ENCODE measurements around the gene ADRA2B. TPM values are rescaled to one million over a fixed set of nuclear protein-coding genes. Genes with fewer than 3 reads are reported as not detected.

Gene ADRA2B
- total RNA-seq, 2 donors from 2014 or later: 0.54 to 0.90 TPM

GRCh38 chr2:96120091-96120720, 3.8 kb upstream of the ADRA2B start:
- H3K27me3 ChIP-seq: peaks cover 8% of the 10 kb centered on the region
- no peak overlapping the region for H3K4me3 ChIP-seq
- no peaks in the 10 kb centered on the region for H3K9me3 ChIP-seq
- no peak overlapping the region for H3K9ac ChIP-seq (ENCODE audit: low read depth in 2 of 2, low read length in 2 of 2)
- intact Hi-C loops (cut with DNase I): no loop called here
- H3K4me1 ChIP-seq: peaks cover 4% of the 10 kb centered on the region
- no peak for DNase-seq
- no peak overlapping the region for H3K27ac ChIP-seq
- no peak for TF ChIP-seq CTCF (IDR thresholded peaks at IDR 0.05)
- H3K36me3 ChIP-seq: no peaks in the 10 kb centered on the region

- no peak overlapping the region for H3K27ac ChIP-seq
- no peak for TF ChIP-seq CTCF (IDR thresholded peaks at IDR 0.05)
- no peak for DNase-seq
- no peaks in the 10 kb centered on the region for H3K9me3 ChIP-seq
- intact Hi-C loops (cut with DNase I): loop anchor here (10.0 kb wide), 1 partner anchor 95 kb away; no protein-coding TSS in a partner anchor
- H3K27me3 ChIP-seq: peaks cover 8% of the 10 kb centered on the region
- peaks cover 4% of the 10 kb centered on the region for H3K4me1 ChIP-seq
- no peak overlapping the region for H3K4me3 ChIP-seq
- H3K9ac ChIP-seq (ENCODE audit: low read depth in 2 of 2, low read length in 2 of 2): no peak overlapping the region
- H3K36me3 ChIP-seq: no peaks in the 10 kb centered on the region
Measured at GRCh38 chr2:96119389-96119751, 3.0 kb upstream of the ADRA2B start.

- no peak overlapping the region for H3K27ac ChIP-seq
- H3K9me3 ChIP-seq: no peaks in the 10 kb centered on the region
- H3K4me1 ChIP-seq: peaks cover 4% of the 10 kb centered on the region
- peaks cover 8% of the 10 kb centered on the region for H3K27me3 ChIP-seq
- no peak overlapping the region for H3K9ac ChIP-seq (ENCODE audit: low read depth in 2 of 2, low read length in 2 of 2)
- TF ChIP-seq CTCF (IDR thresholded peaks at IDR 0.05): no peak
- H3K4me3 ChIP-seq: no peak overlapping the region
- no peaks in the 10 kb centered on the region for H3K36me3 ChIP-seq
- no peak for DNase-seq
- intact Hi-C loops (cut with DNase I): loop anchor here (10.0 kb wide), 1 partner anchor 94 kb away; no protein-coding TSS in a partner anchor
Measured at GRCh38 chr2:96118698-96119388, 2.5 kb upstream of the ADRA2B start.

DNA sequence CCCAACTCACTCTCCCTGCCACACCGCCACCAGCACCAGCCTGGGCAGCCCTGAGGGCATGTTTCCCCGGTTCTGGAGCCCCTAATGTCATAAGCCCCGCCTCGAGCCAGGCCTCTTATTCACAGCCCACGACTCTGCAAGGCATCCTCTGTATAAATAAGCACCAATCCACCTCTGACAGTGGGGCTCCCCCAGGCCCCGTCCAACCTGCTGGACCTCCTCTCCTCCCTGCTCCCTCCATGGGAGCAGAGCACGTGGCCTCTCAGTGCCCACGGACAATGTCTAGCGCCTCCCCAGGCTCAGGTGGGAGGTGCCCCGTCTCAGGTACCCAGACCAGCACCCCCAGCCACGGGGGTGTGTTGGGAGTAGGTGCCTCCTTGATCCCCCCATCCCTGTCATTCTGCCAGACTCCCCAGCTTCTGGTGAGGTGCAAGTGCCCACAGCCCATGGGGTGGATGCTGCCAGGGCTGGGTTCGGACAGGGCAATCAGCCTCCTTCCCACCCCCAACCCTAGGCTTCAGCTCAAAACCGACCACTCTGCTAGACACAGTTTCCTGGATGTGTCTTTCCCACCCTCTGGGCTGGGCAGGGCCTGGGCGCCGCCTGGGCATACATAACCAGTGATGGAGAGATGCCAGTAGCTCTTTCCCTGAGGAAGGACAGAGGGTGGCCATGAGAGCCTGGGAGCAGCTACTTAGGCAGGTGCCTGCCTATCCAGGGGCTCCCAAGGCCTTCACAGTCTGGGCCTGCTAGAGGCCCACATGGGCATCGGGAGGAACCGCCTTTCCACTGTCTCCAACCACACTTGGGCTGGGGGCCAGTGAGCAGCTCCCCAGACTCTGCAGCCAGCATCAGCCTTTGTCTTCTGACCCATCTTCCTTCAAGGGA, 1.6 kb upstream of the ADRA2B start:
- H3K9me3 ChIP-seq: no peaks in the 10 kb centered on the region
- no peak for TF ChIP-seq CTCF (IDR thresholded peaks at IDR 0.05)
- no peak overlapping the region for H3K4me3 ChIP-seq
- H3K27ac ChIP-seq: no peak overlapping the region
- no peaks in the 10 kb centered on the region for H3K36me3 ChIP-seq
- no peak overlapping the region for H3K9ac ChIP-seq (ENCODE audit: low read depth in 2 of 2, low read length in 2 of 2)
- H3K27me3 ChIP-seq: peaks cover 8% of the 10 kb centered on the region
- intact Hi-C loops (cut with DNase I): loop anchor here (10.0 kb wide), 1 partner anchor 93 kb away; no protein-coding TSS in a partner anchor
- peaks cover 4% of the 10 kb centered on the region for H3K4me1 ChIP-seq
- DNase-seq: no peak

DNA sequence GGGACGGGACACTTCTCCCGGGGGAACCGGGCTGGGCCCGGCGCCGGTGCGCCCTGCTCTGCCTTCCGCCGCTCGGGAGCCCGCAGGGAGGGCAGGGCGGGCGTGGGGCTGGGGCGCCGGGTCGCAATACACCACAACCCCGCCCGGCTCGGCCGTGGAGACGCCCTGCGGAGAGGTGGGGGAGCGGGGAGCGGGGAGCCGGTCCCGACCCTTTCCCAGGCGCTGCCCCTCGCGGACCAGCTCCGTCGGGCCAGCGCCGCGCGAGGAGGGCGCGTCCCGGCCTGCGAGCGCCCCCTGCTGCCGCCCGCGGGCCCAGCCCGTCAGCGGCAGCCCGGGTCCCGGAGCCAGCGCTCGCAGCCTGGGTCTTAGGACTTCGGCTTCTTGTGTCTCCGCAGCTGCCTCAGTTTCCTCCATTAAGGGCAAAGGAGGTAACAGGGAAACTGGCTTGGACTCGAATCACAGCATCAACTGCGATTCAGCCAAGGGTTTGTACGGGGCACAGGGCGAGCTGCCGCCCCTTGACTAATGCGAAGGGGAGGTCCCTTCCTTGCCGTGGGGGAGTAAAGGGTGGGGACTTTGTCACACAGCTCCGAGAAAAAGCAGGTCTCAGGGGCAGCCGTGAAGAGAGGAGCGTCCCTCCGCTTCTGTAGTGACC, 635 bp upstream of the ADRA2B start:
- peak overlapping the region; percentile 61 for H3K4me3 ChIP-seq
- TF ChIP-seq CTCF (IDR thresholded peaks at IDR 0.05): peak; percentile 63
- peaks cover 8% of the 10 kb centered on the region for H3K27me3 ChIP-seq
- H3K36me3 ChIP-seq: no peaks in the 10 kb centered on the region
- intact Hi-C loops (cut with DNase I): loop anchor here (10.0 kb wide), 1 partner anchor 92 kb away; no protein-coding TSS in a partner anchor
- peak overlapping the region in 1 of 2 donors; percentile 69 for H3K9ac ChIP-seq (ENCODE audit: low read depth in 2 of 2, low read length in 2 of 2)
- DNase-seq: peak; percentile 57
- H3K27ac ChIP-seq: peak overlapping the region; percentile 20
- H3K4me1 ChIP-seq: peaks cover 4% of the 10 kb centered on the region
- no peaks in the 10 kb centered on the region for H3K9me3 ChIP-seq

All from colonic mucosa (tissue), 4 donors.